ENCODE data around the gene PGAP1. TPM values are rescaled to one million over a fixed set of nuclear protein-coding genes. Genes with fewer than 3 reads are reported as not detected.

Gene PGAP1
- total RNA-seq, 4 donors from 2014 or later = 6.5 to 15.6 (median 9.2) TPM

DNA sequence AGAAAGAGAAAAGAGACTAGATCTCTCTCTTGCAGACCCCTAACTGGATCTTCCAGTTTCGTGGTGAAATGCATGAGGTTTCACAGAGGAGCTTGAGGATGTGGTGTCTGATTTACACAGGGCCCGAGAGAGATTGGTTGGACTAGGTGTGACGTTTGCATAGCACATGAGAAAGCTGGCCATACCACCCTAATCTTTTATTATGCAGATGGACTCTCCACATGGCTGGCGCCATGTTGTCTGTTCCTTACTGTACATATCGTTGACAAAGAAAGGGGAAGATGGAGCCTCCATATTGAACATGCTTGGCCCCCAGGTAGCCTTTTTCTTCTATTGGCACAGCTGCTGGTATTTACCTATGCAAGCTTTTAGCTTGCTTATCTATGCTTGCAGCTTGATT, 27.5 kb upstream of the PGAP1 start:
- WGBS, 2 donors = 78 to 94% methylated on average over 5 of the region's 5 CpGs
- no peak overlapping the region for H3K4me3 ChIP-seq
- no peaks in the 10 kb centered on the region for H3K27me3 ChIP-seq
- H3K27ac ChIP-seq = no peak overlapping the region
- H3K9me3 ChIP-seq = no peaks in the 10 kb centered on the region
- no peak for DNase-seq
- H3K36me3 ChIP-seq = no peaks in the 10 kb centered on the region
- no peak for TF ChIP-seq POLR2A (IDR thresholded peaks at IDR 0.05)
- TF ChIP-seq, protein P1, sequence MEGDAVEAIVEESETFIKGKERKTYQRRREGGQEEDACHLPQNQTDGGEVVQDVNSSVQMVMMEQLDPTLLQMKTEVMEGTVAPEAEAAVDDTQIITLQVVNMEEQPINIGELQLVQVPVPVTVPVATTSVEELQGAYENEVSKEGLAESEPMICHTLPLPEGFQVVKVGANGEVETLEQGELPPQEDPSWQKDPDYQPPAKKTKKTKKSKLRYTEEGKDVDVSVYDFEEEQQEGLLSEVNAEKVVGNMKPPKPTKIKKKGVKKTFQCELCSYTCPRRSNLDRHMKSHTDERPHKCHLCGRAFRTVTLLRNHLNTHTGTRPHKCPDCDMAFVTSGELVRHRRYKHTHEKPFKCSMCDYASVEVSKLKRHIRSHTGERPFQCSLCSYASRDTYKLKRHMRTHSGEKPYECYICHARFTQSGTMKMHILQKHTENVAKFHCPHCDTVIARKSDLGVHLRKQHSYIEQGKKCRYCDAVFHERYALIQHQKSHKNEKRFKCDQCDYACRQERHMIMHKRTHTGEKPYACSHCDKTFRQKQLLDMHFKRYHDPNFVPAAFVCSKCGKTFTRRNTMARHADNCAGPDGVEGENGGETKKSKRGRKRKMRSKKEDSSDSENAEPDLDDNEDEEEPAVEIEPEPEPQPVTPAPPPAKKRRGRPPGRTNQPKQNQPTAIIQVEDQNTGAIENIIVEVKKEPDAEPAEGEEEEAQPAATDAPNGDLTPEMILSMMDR (IDR thresholded peaks at IDR 0.05) = no peak
- H3K4me1 ChIP-seq = peaks cover 0 to 5% (median 0%) of the 10 kb centered on the region in 3 donors
- intact Hi-C loops (cut with DNase I) = no loop called here

DNA sequence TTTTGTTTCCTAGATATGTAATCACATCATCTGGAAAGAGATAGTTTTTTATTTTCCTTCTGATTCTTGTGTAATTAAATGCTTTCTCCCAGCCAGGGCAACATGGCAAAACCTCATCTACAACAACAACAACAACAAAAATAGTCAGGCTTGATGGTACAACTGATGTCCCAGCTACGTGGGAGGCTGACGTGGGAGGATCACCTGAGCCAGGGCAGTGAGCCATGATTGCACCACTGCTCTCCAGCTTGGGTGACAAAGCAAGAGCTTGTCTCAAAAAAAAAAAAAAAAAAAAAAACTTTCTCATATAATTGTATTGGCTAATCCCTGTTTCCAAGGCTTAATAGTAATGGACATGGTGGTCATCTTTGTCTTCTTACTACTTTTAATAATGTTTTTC, 26.4 kb upstream of the PGAP1 start:
- no peak for DNase-seq
- Histone ChIP-seq H3K4me1 (peaks cover 0 to 5% (median 0%) of the 10 kb centered on the region in 3 donors), H3K9me3 (no peaks in the 10 kb centered on the region), H3K27me3 (no peaks in the 10 kb centered on the region), H3K36me3 (no peaks in the 10 kb centered on the region), H3K27ac (no peak overlapping the region), H3K4me3 (no peak overlapping the region)
- TF ChIP-seq POLR2A (IDR thresholded peaks at IDR 0.05) = no peak
- TF ChIP-seq, protein P1 (IDR thresholded peaks at IDR 0.05) = no peak
- intact Hi-C loops (cut with DNase I) = no loop called here
- 78 to 100% methylated on average over 2 of the region's 2 CpGs for WGBS, 2 donors

DNA sequence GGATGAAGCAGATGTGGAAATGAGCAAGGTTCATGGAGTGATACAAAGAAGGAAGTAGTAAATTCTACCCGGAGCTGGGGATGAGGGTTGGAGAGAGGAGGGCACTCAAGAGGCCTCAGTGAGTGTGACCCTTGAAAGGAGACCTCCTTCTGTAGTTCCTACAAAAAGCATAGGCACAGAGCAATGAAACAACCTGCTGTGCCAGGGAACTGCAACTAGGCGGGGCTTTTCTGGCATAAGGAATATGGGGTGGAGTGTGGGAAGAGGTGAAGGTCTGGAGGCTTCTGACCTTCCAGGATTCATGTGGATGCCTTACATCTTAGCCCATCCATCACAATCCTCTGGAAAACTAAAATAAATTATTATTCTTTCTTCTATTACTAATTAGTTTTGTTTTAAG, 25.5 kb upstream of the PGAP1 start:
- intact Hi-C loops (cut with DNase I) = no loop called here
- WGBS, 2 donors = 70 to 72% methylated on average over 2 of the region's 2 CpGs
- no peaks in the 10 kb centered on the region for H3K27me3 ChIP-seq
- TF ChIP-seq, protein P1 (IDR thresholded peaks at IDR 0.05) = no peak
- no peak for TF ChIP-seq POLR2A (IDR thresholded peaks at IDR 0.05)
- no peaks in the 10 kb centered on the region for H3K36me3 ChIP-seq
- peaks cover 0 to 5% (median 0%) of the 10 kb centered on the region in 3 donors for H3K4me1 ChIP-seq
- no peak for DNase-seq
- H3K4me3 ChIP-seq = no peak overlapping the region
- H3K9me3 ChIP-seq = no peaks in the 10 kb centered on the region
- no peak overlapping the region for H3K27ac ChIP-seq

DNA sequence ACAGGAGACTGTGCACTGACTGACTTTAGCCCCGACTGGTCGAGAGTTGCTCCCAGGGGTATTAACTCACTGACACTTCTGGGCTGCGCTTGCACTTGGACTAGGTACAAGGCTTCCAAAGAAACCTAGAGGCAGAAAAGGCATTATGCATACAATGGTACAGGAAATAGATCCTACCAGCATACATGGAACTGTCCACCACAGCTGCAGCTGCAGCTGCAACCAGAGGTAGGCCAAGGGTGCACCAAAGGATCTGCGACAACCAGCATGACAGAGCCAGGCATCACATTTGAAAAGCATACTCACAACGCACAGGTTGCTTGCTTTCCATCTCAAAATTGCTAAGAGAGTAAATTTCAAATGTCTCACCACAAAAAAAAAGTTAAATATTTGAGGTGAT, 22.6 kb upstream of the PGAP1 start:
- WGBS, 2 donors = 74% methylated on average over 5 of the region's 5 CpGs
- intact Hi-C loops (cut with DNase I) = no loop called here
- TF ChIP-seq, protein P1 (IDR thresholded peaks at IDR 0.05) = no peak
- TF ChIP-seq POLR2A (IDR thresholded peaks at IDR 0.05) = no peak

DNA sequence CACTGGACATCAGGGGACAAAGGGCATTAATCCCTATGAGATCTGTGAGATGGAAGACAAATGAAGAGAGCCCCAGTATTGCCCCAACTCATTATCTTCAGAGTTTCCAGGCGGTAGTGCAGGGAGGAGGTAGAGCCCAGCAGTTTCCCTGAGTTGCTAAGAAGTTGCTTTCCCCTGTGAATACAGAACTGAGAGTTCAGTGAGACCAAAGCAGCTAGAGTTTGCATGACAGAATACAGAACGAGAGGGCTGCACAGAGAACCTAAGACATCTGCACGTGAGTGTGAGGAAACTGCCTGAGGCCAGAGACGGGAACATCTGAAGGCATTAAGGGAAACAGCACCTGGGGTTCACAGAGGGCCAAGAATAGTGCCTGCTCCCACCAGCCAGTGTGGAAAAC, 18.1 kb upstream of the PGAP1 start:
- intact Hi-C loops (cut with DNase I) = no loop called here
- Histone ChIP-seq H3K9me3 (no peaks in the 10 kb centered on the region), H3K36me3 (no peaks in the 10 kb centered on the region), H3K4me3 (no peak overlapping the region), H3K27ac (no peak overlapping the region), H3K27me3 (no peaks in the 10 kb centered on the region), H3K4me1 (peaks cover 0 to under 1% (median 0%) of the 10 kb centered on the region in 3 donors)
- no peak for DNase-seq
- 53 to 61% methylated on average over 4 of the region's 4 CpGs for WGBS, 2 donors
- TF ChIP-seq, protein P1 (IDR thresholded peaks at IDR 0.05) = no peak
- no peak for TF ChIP-seq POLR2A (IDR thresholded peaks at IDR 0.05)

More for the DNA sequence above, 22.6 kb upstream of the PGAP1 start:
- no peaks in the 10 kb centered on the region for H3K27me3 ChIP-seq
- H3K27ac ChIP-seq = no peak overlapping the region
- no peaks in the 10 kb centered on the region for H3K36me3 ChIP-seq
- no peaks in the 10 kb centered on the region for H3K4me1 ChIP-seq
- no peaks in the 10 kb centered on the region for H3K9me3 ChIP-seq
- H3K4me3 ChIP-seq = no peak overlapping the region
- DNase-seq = no peak
